HG03135 (cell line): ENCODE measurements around the gene MTREX.
"Not testable (repeated sequence)": the region's sequence is repeated elsewhere in the genome, so short reads cannot be mapped to it uniquely, and the experiment has no call there.

Source experiments
- ATAC-seq: cut with Tn5 transposase; IDR thresholded peaks from one replicate; pipeline ENCODE4 v1.9.1; 2021; ENCODE audit warnings: mild to moderate bottlenecking, moderate library complexity; ENCODE audit not compliant: unreplicated experiment

The MTREX gene

GRCh38 chr5:55307383-55308253, at the start of gene MTREX, which contains the start of gene DHX29:
MTREX (plus strand) TSS chr5:55307989; CDS start chr5:55308014, 25 bp downstream.
DHX29 (minus strand) TSS chr5:55307694; CDS start chr5:55307573, 121 bp downstream.
- ATAC-seq: peak; percentile 92

GRCh38 chr5:55258339-55258738, 49.5 kb upstream of the MTREX start:
- no peak for ATAC-seq

- no peak for ATAC-seq
Measured at GRCh38 chr5:55276771-55277170, 31.0 kb upstream of the MTREX start.

- ATAC-seq: no peak
Measured at GRCh38 chr5:55278778-55279177, 29.0 kb upstream of the MTREX start.

- no peak for ATAC-seq
Measured at GRCh38 chr5:55286411-55286933, 21.3 kb upstream of the MTREX start.

- no peak for ATAC-seq
Measured at GRCh38 chr5:55289808-55290207, 18.0 kb upstream of the MTREX start.

- no peak for ATAC-seq
Measured at GRCh38 chr5:55290991-55291390, 16.8 kb upstream of the MTREX start.

GRCh38 chr5:55294935-55295334, 12.9 kb upstream of the MTREX start:
- no peak for ATAC-seq

- ATAC-seq: no peak
Measured at GRCh38 chr5:55300890-55301289, 6.9 kb upstream of the MTREX start.

GRCh38 chr5:55303238-55303690, 4.5 kb upstream of the MTREX start:
- ATAC-seq: no peak

GRCh38 chr5:55304584-55304983, 3.2 kb upstream of the MTREX start:
- ATAC-seq: no peak

GRCh38 chr5:55305345-55305744, 2.4 kb upstream of the MTREX start:
- ATAC-seq: no peak

- peak; percentile 15 for ATAC-seq
Measured at GRCh38 chr5:55306641-55307382, 977 bp upstream of the MTREX start.

GRCh38 chr5:55308254-55308836, 556 bp downstream of the MTREX start:
- peak; percentile 8 for ATAC-seq

- ATAC-seq: no peak
Measured at GRCh38 chr5:55313870-55314617, 6.3 kb downstream of the MTREX start.

- ATAC-seq: no peak
Measured at GRCh38 chr5:55316289-55316688, 8.5 kb downstream of the MTREX start.

GRCh38 chr5:55316837-55317236, 9.0 kb downstream of the MTREX start:
- no peak for ATAC-seq

- ATAC-seq: not testable (repeated sequence)
Measured at GRCh38 chr5:55318237-55318636, 10.4 kb downstream of the MTREX start.

GRCh38 chr5:55319491-55319890, 11.7 kb downstream of the MTREX start:
- no peak for ATAC-seq

GRCh38 chr5:55320571-55320970, 12.8 kb downstream of the MTREX start:
- ATAC-seq: no peak
